K562 (cell line): ENCODE measurements around the gene AGBL1.

Experiments
- CREB1 ChIP-seq, 2 experiments: sonication (generic) in 1 of 2; formaldehyde crosslinking in 1 of 2; IDR thresholded peaks; 2 replicates each; pipeline versions ENCODE4 v1.6.1 to v1.8.0; 2012 to 2022; ENCODE audit warnings: inconsistent platforms in 1 of 2, mild to moderate bottlenecking in 1 of 2, missing genetic modification reagents in 1 of 2, moderate library complexity in 1 of 2
- EP300 ChIP-seq: IDR thresholded peaks from 2 replicates; pipeline ENCODE4 v1.6.1; 2012; ENCODE audit warnings: low read length, improper control_type of control experiment
- EZH2 ChIP-seq: IDR thresholded peaks from 2 replicates; pipeline ENCODE4 v1.6.1; 2012; ENCODE audit warnings: low read depth, mild to moderate bottlenecking, inconsistent platforms, low read length, borderline replicate concordance
- HDGF ChIP-seq: fragments of 450-650 bp; IDR thresholded peaks from 2 replicates; pipeline ENCODE4 v1.6.1; 2016
- NR1H2 ChIP-seq: sonication (generic); formaldehyde crosslinking; IDR thresholded peaks from 2 replicates; pipeline ENCODE4 v1.4.0; 2020; ENCODE audit warnings: mild to moderate bottlenecking, missing genetic modification reagents
- NR2C2 ChIP-seq, 2 experiments: fragments of 200-800 bp in 1 of 2; sonication (Bioruptor generic) in 1 of 2; sonication (generic) in 1 of 2; formaldehyde crosslinking in 1 of 2; IDR thresholded peaks; 2 replicates each; pipeline versions ENCODE4 v1.6.1 to v1.8.0; 2016 to 2022; ENCODE audit warnings: mild to moderate bottlenecking in 1 of 2, missing compliant biosample characterization in 1 of 2, missing genetic modification characterization in 1 of 2, missing genetic modification reagents in 1 of 2
- YY1 ChIP-seq, 3 experiments: IDR thresholded peaks; 2 replicates each; pipeline ENCODE4 v1.6.1; 2011; ENCODE audit warnings: low read length in 2 of 3, mild to moderate bottlenecking in 2 of 3, moderate library complexity in 2 of 3, borderline replicate concordance in 1 of 3, control low read depth in 1 of 3, low read depth in 1 of 3; ENCODE audit not compliant: insufficient read depth in 3 of 3, insufficient replicate concordance in 2 of 3, control insufficient read depth in 1 of 3, insufficient read length in 1 of 3; ENCODE audit errors: extremely low read depth in 1 of 3
- ZNF146 ChIP-seq: IDR thresholded peaks from one replicate; pipeline ENCODE4 v1.6.1; 2018; ENCODE audit warnings: missing compliant biosample characterization; ENCODE audit not compliant: unreplicated experiment
- ZNF583 ChIP-seq: fragments of 250-450 bp; sonication (Bioruptor Pico); IDR thresholded peaks from 2 replicates; pipeline ENCODE4 v1.4.0; 2020
- TF ChIP-seq, protein P1 (sequence below), 3 experiments: IDR thresholded peaks in 2 of 3; conservative IDR thresholded peaks in 1 of 3; 2 replicates each; pipeline ENCODE4 v1.5.1; 2011 to 2012; ENCODE audit warnings: low read length in 3 of 3, mild to moderate bottlenecking in 3 of 3, control low read depth in 2 of 3, improper control_type of control experiment in 1 of 3, inconsistent platforms in 1 of 3, low read depth in 1 of 3, mixed read lengths in 1 of 3, moderate library complexity in 1 of 3; ENCODE audit not compliant: insufficient read depth in 2 of 3
- TF ChIP-seq, protein P2 (sequence below): fragments of 250-450 bp; sonication (Bioruptor Pico); IDR thresholded peaks from 2 replicates; pipeline ENCODE4 v1.8.0; 2021; ENCODE audit warnings: moderate library complexity, mild to moderate bottlenecking, inconsistent platforms

DNA sequence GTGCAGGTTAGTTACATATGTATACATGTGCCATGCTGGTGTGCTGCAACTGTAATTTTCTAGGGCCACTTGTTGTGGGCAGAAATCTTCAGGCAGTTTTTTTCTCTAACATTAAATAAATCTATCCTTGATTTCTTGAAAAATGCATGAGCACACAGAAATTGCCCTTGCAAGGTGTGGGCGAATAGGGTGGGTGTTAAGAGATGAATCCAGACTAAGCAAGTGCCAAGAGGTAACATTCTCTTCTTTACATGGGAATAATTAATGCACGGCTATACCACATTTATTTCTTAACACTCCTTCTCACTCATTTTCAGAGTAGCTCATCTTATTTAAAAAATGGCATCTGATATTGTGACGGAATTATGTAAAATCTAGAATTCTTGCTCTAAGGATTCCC lies 719.6 kb downstream of the AGBL1 start:
- TF ChIP-seq CREB1 (IDR thresholded peaks at IDR 0.05) (no peak), CREB1 (CRISPR knock-in tag; IDR thresholded peaks at IDR 0.05) (no peak), ZNF583 (no peak), ZNF146 (CRISPR knock-in tag) (no peak), EZH2 (no peak), EP300 (no peak), HDGF (no peak), NR1H2 (no peak), YY1 (IDR thresholded peaks at IDR 0.05; ENCODE audit: borderline replicate concordance in 1 of 3, control insufficient read depth in 1 of 3, extremely low read depth in 1 of 3, insufficient read depth in 3 of 3, insufficient read length in 1 of 3, insufficient replicate concordance in 2 of 3, low read depth in 1 of 3, low read length in 2 of 3) (no peak), NR2C2 (CRISPR knock-in tag; IDR thresholded peaks at IDR 0.05) (no peak), NR2C2 (tag; IDR thresholded peaks at IDR 0.05) (no peak)
- TF ChIP-seq, protein P1, sequence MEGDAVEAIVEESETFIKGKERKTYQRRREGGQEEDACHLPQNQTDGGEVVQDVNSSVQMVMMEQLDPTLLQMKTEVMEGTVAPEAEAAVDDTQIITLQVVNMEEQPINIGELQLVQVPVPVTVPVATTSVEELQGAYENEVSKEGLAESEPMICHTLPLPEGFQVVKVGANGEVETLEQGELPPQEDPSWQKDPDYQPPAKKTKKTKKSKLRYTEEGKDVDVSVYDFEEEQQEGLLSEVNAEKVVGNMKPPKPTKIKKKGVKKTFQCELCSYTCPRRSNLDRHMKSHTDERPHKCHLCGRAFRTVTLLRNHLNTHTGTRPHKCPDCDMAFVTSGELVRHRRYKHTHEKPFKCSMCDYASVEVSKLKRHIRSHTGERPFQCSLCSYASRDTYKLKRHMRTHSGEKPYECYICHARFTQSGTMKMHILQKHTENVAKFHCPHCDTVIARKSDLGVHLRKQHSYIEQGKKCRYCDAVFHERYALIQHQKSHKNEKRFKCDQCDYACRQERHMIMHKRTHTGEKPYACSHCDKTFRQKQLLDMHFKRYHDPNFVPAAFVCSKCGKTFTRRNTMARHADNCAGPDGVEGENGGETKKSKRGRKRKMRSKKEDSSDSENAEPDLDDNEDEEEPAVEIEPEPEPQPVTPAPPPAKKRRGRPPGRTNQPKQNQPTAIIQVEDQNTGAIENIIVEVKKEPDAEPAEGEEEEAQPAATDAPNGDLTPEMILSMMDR (IDR thresholded peaks at IDR 0.05 in 2 of 3, conservative IDR thresholded peaks at IDR 0.05 in 1 of 3; ENCODE audit: insufficient read depth in 2 of 3, low read depth in 1 of 3, low read length in 3 of 3), result no peak
- TF ChIP-seq, protein P2, sequence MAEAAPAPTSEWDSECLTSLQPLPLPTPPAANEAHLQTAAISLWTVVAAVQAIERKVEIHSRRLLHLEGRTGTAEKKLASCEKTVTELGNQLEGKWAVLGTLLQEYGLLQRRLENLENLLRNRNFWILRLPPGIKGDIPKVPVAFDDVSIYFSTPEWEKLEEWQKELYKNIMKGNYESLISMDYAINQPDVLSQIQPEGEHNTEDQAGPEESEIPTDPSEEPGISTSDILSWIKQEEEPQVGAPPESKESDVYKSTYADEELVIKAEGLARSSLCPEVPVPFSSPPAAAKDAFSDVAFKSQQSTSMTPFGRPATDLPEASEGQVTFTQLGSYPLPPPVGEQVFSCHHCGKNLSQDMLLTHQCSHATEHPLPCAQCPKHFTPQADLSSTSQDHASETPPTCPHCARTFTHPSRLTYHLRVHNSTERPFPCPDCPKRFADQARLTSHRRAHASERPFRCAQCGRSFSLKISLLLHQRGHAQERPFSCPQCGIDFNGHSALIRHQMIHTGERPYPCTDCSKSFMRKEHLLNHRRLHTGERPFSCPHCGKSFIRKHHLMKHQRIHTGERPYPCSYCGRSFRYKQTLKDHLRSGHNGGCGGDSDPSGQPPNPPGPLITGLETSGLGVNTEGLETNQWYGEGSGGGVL (CRISPR knock-in tag), result no peak
